GOT3 (cell line): ENCODE data around the gene MT2A.
"Not testable (repeated sequence)": the region's sequence is repeated elsewhere in the genome, so short reads cannot be mapped to it uniquely, and the experiment has no call there.

ENCODE experiments used
- DNase-seq: peaks from one replicate; lab custom pipeline; 2025; ENCODE audit warnings: mixed read lengths; lab: John Stamatoyannopoulos, UW

Gene MT2A

DNA sequence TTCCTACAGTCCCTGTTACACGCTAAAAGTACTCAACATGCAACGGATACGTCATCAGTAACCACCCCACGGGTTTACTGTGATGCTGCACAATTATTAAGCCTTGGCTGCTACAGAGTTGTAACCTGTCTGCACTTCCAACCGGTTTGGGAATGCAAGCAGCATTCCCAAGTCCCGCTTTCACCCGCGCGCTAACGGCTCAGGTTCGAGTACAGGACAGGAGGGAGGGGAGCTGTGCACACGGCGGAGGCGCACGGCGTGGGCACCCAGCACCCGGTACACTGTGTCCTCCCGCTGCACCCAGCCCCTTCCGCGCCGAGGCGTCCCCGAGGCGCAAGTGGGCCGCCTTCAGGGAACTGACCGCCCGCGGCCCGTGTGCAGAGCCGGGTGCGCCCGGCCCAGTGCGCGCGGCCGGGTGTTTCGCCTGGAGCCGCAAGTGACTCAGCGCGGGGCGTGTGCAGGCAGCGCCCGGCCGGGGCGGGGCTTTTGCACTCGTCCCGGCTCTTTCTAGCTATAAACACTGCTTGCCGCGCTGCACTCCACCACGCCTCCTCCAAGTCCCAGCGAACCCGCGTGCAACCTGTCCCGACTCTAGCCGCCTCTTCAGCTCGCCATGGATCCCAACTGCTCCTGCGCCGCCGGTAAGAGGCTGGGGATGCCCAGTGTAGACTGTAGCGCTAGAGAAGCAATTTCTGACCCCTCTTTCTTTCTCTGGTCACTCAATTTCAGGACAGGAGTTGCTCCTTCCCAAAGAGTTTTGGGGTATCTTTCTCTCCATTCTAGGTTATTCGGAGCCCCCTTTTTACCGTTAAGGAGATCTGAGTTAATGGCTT, at the start of gene MT2A:
MT2A (plus strand) TSS at position 542 of the 833 bp plus-strand sequence; CDS start at position 614, 72 bp downstream.
- DNase-seq = peak; percentile 74

DNA sequence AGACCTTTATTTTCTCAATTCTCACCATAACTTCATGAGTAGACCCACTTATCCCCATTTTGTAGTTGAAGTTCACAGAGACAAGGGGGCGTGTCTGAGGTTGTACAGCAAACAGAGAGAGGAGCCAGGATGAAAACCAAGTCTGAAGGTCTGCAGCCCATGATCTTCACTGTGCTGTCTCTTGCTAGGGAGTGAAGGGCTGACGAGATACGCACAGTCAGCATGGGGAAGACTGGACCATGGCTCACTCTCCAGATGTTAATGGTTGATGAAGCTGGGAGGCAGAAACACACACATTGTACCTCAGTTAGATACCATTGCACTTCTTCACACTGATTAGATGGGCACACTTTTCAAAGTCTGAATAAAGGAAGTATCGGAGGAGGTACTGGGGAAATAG, 49.3 kb upstream of the MT2A start:
- no peak for DNase-seq

DNA sequence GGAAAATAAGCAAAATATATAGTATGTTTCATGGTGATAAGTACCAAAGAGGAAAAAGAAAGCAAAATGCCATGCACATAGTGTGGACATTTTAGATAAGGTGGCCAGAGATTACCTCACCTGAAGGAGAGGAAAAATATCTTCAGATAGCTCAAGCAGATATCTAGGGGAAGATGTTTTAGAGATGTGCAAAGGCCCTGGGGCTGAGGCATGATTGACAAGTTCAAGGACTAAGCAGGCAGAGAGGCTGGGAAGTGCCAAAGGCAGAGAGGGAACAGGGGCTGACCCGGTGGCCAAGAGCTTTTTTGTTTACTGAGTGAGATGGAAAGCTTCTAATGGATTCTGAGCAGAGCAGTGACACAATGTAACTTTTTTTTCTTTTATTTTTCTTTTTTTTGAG, 47.9 kb upstream of the MT2A start:
- DNase-seq = no peak

DNA sequence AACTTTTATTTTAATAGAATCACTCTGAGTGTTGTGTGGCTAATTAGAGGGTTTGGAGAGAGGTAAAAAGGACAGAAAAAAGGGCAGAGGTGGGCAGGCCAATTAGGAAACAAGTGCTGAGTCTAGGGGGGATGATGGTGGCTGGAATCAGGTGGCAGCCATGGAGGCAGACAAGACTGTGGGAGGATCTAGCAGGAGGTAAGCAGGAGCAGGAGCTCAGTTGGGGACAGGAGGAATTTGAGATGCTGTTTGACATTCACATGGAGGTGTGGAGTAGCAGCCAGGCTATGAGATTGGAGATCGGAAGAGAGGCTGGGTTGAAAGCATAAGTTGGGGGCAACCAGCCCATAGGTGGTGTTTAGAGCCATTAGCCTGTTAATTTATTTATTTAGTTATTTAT, 47.3 kb upstream of the MT2A start:
- no peak for DNase-seq

DNA sequence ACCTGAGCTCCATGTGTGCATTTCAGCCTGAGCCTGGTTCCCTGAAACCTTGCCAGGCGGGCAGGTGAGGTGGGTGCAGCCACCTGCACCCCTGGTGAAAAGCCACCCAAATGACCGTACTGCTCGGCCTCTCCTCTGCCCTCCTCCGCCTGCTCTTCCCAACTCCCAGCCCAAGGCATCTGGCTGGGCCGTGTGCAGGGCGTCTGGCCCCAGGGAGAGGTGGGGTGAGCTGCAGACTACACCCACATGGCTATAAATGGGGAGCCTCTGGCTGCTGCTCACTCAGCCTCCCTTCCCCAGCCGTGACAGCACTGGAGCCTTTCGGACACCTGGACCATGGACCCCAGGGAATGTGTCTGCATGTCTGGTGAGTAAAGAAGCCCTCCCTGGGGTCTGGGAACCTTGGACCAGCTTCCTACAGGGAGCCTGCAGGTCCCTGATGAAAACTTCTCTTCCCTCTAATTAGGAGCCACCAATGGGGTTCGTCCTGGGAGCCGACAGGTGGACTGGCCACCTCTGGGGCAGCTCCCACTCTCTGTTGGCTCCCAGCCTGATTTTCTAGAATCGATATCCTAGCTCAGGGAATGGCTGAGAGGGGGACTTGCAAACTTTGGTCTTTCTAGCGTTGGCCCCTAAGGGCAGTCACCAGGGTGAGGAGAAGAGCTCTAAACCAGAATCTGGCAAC, 43.4 kb upstream of the MT2A start, which contains the start of gene MT4:
MT4 (plus strand) TSS at position 281 of the 685 bp plus-strand sequence; CDS start at position 337, 56 bp downstream.
- no peak for DNase-seq

DNA sequence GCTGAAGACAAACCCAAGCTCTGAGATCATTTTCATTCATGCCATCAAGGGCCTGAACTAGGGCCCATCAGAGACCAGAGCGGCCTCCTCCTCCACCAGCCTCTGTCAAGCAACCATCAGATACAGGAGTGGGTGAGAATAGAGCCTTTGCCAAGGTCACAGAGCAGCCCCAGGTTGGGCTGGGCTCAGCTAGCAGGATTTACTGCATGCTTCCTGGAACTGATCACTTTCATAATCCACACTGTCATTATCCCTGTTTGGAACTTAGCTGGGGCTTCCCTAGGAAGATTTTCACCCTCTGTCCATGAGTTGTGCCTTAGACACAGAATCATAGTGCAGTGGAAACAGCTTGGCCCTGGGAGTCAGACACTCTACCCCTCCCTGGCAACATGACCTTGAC, 38.4 kb upstream of the MT2A start:
- DNase-seq = no peak

DNA sequence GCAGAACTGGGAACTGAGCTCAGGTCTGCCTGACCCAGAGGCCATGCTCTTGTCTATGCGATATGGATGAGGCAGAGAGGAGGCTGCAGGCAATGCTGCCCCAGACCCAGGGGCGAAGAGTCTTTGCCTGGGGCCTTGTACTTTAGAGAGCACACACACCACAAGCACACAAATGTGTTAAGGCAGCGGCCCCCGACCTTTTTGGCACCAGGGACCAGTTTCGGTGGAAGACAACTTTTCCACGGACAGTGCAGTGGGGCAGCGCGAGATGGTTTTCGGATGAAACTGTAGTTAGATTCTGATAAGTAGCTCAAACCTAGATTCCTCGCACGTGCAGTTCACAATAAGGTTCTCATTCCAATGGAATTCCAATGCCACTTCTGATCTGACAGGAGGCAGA, 36.9 kb upstream of the MT2A start:
- no peak for DNase-seq

DNA sequence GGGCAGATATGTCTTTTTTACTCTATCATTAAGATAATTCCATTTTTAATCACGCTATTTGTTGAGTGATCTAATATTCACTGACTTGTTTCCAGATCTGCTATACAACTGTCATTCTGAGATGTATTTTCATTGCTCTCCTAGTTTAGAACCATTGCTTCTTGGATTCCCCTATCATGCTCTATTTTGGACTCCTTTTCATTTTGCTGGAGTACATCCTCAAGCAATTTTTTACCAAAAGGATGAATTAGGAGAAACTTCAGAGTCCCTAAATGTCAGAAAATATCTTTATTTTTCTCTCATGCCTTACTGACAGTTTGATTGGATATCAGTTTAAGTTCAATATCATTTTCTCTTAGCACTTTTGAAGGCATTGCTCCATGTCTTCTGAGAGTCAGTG, 33.8 kb upstream of the MT2A start:
- no peak for DNase-seq

DNA sequence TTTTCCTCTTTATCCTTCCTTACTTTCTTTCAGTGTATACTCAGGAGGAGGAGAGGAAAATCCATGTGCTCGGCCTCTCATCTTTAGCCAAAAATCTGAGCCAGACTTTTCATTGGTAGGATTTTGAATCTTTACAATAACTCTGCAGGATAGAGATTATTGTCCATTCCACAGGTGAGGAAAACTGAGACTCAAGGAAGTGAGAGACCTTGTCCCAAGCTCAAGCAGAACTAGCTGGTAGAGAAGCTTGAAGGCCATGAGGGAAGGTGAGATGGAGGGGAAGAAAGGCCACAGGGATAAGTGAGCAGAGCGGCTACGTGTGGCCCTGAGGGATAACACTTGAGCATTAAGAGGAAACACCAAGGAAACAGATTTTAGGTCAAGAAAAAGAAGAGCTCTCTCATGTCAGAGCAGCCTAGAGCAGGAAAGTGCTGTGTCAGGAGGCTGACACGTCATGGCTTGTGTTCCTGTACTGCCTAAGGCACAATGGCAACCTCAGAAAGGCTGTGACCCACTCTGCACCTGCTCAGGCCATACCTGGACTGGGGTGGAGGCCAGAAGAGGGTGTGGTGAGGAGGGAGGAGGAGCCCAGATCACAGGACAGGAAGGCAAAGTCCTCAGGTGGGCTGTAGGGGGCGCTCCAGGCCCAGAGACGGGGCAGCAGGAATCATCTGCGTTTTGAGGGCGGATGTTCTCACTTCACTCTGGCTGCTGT, 31.6 kb upstream of the MT2A start:
- no peak for DNase-seq

DNA sequence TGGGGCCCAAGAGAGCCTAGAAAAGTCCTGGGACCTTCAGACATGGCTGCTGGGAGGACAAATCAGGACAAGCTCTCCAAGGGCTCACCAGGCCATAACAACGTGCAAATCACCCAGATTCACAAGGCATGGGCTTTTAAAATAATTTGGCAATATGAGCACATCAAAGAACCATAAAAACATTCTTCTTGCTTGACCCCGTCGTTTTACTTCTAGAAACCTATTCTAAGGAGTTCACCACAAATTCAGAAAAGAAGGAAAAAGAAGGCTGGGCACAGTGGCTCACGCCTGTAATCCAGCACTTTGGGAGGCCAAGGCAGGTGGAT, 31.1 kb upstream of the MT2A start:
- DNase-seq = no peak

DNA sequence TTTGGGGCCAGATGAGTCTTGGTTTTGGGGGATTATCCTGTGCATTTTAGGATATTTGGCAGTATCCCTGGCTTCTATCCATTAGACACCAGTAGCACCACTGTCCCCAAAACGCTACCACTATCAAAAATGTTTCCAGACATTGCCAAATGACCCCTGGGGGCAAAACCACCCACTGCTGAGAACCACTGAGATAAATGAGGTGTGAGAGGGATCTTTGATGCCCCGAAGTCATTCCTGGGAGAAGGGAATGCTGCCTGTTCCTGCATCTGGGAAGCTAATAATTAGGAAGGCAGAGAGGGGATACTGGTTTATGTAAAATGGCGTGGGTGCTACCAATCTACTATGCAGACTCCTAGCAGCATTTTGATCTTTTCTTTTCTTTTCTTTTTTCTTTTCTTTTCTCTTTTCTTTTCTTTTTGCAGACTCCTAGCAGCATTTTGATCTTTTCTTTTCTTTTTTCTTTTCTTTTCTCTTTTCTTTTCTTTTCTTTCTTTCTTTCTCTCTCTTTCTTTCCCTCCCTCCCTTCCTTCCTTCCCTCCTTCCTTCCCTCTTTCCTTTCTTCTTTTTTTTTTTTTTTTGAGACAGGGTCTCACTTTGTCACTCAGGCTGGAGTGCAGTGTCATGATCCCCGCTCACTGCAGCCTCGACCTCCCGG, 27.9 kb upstream of the MT2A start:
- DNase-seq = no peak

DNA sequence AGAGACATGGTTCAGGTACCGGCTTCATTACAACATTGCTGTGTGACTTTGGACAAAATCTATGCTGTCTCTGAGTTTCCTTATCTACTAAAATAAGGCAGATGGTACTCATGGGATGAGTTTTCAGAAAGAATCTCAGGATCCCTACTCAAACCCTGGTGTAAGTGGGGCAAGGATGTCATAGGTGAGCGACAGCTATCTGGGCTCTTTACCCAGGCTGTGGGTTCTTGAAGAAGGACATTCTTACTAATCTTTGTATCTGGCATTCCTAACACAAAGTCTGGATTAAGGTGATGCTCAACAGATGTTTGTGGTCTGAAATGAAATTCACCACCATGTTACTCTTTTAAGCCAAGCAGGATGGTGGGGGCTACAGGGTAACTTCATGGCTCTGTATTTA, 25.5 kb upstream of the MT2A start:
- DNase-seq = not testable (repeated sequence)

DNA sequence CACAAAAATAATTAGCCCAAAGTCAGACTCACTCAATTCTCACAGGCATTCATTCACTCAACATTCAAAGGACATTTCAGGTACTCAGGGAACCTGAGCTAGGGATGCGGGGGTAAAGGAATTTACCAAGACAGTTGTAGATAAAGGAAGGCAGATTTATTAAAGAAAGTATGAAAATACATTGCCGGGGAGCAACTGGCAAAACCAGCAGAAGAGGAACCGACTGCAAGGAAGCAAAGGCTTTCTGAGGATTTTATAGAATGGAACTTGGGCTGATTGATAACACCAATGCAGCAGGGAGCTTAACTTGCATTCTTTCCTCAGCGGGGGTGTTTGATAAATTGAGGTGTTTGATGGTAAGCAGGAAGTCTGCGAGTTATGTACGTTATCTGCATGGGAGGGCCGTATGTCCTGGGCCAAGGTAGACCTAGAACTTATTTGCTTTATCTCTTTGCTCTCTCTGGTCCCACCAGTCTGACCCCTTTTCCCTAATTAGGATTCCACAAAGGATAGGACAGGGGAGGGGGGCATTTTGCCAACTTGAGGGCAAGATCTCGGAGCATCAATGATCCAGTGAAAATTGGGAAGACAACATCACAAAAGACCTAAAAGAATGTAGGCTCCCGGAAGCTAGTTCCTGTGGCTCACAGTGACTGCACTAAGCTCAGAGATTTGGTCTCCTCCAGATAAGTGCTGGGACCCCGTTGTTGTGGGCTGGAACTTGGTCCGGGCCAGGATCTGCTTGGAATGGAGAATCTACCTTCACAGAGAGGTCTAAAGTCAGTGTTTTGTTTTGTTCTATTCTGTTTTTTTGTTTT, 24.8 kb upstream of the MT2A start:
- DNase-seq = no peak

DNA sequence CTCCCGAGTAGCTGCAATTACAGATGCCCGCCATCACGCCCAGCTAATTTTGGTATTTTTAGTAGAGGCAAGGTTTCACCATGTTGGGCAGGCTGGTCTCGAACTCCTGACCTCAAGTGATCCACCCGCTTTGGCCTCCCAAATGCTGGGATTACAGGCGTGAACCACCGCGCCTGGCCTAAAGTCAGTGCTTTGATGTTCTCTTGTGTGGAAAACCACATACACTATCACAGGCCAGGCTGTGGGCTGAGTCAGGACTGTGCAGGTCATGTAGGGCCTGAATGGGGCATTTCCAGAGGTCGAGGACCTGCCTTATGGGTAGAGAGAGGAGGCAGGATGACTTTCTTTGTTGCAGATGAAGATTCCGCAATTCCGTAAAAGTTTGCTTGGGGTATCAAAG, 24.1 kb upstream of the MT2A start:
- DNase-seq = no peak

DNA sequence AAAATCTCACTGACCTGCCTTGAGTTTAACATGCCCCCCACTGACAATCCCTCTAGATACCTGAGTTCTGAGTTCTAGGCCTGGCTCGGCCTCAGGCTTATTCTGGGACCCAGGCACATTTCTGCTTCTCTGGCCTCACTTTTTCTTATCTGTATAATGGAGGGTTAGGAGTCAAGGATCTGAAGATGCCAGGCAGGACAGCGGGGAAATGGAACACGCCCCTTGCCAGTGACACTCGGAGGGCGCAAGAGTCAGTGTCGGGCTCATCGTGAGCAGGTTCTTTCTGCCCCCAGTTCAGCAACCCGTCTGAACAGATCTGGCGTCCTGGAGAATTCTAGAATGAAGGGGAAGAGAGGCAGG, 19.6 kb upstream of the MT2A start:
- no peak for DNase-seq

DNA sequence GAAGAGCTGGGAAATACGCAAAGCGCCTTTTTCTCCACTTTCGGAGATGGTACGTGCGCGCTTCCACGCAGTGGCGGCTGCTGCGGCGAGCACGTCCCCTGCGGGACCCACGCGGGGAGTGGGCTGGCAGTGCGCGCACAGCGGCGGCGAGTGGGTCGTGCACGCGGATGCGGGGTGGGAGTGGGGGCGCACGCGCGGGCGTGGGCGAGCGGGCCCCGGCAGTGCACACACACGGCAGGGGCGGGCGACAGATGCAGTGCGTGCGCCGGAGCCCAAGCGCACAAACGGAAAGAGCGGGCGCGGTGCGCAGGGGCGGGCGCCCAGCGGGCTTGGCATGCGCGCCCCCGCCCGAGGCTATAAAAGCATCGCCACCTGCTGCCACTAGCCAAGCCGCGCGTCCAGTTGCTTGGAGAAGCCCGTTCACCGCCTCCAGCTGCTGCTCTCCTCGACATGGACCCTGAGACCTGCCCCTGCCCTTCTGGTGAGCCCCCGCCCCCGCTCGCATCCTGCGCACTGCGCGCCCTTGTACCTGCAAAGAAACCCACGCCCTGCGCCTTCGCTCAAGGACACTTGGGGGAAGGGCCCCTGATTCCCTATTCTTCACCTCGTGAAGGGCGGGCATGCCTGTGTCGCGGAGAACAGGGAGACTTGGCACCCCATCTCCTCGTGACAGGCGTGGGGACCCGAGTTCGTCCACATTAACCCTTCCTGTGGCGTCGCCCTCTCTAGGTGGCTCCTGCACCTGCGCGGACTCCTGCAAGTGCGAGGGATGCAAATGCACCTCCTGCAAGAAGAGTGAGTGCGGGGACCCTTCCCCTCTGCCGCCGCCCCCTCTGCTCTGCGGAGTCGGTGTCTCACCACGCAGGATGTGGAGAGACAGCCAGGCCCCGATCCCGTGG, 19.0 kb upstream of the MT2A start, which contains the start of gene MT3:
MT3 (plus strand) TSS at position 388 of the 899 bp plus-strand sequence; CDS start at position 451, 63 bp downstream.
- no peak for DNase-seq

DNA sequence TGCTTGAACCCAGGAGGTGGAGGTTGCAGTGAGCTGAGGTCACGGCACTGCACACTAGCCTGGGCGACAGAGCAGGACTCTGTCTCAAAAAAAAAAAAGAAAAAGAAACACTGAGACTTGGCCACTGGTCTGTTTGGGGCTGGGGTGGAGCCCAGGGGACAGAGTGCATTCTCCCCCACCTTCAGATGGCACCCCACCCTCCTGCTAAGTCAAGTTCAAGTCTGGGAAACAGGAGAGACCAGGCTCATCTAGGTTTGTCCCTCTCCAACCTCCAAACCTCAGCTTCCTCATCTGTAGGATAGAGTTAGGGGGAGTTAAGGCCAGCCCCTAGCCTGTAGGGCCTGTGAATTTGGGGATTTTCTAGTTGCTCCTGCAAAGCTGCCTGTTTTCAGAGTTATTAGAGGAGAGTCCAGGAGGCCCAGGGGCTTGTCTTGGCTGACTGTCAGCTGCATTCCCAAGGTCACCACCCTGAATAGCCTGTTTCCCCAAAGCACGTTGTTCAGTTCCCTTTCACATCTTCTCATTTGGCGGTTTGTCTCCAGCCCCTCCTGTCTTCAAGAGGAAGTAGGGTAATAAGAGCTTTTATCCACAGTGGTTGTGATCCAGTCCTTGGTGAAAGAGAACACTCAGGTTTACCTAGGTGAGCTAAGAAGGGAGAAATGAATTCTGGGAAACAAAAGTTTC, 16.9 kb upstream of the MT2A start:
- no peak for DNase-seq

DNA sequence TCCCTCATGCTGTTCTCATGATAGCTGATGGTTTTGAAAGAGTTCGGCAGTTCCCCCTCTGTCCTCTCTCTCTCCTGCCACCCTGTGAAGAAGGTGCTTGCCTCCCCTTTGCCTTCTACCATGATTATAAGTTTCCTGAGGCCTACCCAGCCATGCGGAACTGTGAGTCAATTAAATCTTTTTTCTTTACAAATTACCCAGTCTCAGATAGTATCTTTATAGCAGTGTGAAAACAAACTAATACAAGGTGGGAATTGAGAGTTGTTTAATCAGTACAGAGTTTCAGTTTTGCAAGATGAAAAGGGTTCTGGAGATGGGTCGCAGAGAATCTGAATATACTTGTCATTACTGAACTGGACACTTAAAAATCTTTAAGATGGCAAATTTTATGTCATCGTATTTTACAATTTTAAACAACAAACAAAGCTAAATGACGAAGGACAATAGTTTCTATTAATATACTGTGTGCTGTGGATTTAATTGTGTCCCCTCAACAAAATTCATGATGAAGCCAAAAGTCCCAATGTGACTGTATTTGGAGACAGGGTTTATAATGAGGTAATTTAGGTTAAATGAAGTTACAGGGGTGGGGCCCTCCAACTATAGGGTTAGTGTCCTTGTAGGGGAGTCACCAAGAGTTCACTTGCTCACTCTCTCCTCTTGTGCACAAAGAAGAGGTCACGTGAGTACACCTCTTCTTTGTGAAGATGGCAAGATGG, 14.7 kb upstream of the MT2A start:
- no peak for DNase-seq

DNA sequence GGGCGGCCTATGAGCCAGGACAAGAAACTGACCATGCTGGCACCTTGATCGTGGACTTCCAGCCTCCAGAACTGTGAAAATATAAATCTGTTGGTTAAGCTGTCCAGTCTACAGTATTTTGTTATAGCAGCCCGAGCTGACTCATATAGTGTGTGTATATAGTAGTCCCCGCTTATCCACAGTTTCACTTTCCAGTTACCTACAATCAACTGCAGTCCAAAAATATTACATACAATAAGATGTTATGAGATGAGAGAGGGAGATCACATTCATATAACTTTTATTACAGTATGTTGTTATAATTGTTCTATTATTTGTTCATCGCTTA, 14.1 kb upstream of the MT2A start:
- DNase-seq = no peak
